GM19372 (cell line): ENCODE data around the gene TEX51.

ENCODE experiments used
- ATAC-seq: cut with Tn5 transposase; IDR thresholded peaks from one replicate; pipeline ENCODE4 v1.9.1; 2021; ENCODE audit warnings: mild to moderate bottlenecking, low read depth, moderate library complexity; ENCODE audit not compliant: unreplicated experiment

Gene TEX51

DNA sequence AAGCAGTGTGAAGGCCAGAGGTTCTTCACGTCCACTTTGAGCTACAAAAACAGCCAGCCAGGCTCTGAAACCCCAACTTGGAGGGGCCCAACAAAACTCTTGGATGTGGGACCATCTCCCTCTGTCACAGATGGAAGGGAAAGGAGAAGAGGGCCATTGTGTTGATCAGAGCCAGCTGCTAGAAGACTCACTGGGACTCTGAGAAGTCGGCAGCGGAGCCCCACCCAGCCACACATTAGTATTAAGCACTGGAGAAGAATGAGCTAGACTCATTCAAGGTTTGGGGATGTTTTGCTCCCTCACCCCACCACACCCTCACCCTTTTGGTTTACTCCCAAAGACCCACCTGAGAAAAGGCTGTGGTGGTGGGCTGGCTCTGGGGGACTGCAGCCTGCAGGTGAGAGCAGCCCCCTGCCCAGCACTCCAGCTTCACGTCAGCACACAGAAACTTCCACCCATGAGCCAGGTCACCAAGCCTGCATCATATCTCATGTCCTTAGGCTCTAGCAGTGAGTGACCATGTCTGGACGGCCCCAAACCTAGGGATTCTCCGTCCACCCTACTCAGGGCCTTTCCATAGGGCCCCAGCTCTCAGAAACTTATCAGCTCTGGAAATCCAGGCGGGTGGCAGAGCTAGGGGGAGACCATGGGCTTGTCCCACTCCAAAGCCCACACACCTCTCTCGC is 12.6 kb downstream of the TEX51 start:
- ATAC-seq = no peak

- ATAC-seq = no peak
Observed at GRCh38 chr2:126912201-126912600, 13.5 kb downstream of the TEX51 start.

DNA sequence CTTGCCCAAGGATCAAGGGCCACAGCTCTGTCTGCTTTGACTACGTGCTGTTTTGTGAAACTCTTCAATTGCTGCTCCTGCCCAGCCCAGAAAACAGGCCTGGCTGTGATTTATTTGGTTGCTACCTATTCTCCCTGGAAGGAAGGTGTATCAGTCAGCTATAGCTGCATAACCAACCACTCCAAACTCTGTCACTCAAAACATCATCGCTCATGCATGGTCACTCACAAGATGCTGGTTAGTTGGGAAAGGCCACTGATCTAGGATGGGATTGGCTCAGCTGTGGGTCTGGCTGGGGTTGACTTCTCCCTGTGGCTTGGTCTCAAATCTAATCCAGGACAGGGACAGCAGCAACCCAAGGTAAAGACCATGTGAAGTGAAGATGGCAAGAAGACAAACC is 14.6 kb downstream of the TEX51 start:
- ATAC-seq = no peak

- no peak for ATAC-seq
Observed at GRCh38 chr2:126913881-126914615, 15.4 kb downstream of the TEX51 start.

DNA sequence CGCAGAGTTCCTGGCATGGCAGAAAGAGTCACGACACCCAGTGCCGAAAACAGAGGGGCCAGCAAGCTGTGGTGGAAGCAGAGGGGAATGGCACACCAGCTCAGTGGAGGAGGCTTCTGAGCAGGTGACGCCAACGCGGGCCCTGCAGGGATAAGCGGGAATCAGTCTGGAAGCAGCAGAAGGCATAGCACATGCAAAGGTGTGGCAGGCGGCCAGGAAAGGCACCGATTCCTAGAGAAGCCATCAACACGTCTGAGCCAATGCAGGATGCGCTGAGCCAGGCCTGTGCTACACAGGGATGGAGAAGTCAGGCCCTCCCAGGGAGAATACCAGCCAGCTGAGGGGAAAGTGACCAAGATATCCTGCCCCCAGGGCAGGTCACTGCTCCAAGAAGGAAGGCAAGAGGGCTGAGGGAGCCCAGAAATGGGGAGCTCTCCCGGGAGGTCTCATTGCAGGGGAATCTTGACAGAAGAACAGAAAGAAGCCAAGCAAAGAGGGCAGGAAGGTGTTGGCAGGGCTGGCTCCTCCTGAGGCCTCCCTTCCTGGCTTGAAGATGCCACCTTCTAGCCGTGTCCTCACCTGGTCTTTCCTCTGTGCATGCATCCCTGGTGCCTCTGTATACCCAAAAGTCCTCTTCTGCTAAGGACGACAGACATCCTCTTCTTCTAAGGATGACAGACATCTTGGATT is 16.3 kb downstream of the TEX51 start:
- ATAC-seq = no peak

- no peak for ATAC-seq
Observed at GRCh38 chr2:126915903-126916302, 17.2 kb downstream of the TEX51 start.

- ATAC-seq = no peak
Observed at GRCh38 chr2:126916744-126917143, 18.1 kb downstream of the TEX51 start.

GRCh38 chr2:126921066-126921465 is 22.4 kb downstream of the TEX51 start:
- no peak for ATAC-seq

- no peak for ATAC-seq
Observed at GRCh38 chr2:126930970-126931590, 32.4 kb downstream of the TEX51 start.

DNA sequence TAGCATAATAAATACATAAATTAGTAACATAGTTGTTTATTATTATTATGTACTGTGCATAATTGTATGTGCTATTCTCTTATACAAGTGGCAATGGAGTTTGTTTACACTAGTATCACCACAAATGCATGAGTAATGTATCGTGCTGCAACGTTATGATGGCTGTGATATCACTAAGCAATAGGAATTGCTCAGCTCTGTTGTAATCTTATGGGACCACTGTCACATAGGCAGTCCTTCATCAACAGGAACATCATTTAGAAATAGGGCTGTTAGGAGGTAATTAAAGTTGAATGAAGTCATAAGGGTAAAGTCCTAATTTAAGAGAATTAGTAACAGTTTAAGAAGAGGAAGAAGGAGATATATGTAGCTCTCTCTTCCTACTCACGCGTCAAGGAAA is 33.8 kb downstream of the TEX51 start:
- no peak for ATAC-seq

DNA sequence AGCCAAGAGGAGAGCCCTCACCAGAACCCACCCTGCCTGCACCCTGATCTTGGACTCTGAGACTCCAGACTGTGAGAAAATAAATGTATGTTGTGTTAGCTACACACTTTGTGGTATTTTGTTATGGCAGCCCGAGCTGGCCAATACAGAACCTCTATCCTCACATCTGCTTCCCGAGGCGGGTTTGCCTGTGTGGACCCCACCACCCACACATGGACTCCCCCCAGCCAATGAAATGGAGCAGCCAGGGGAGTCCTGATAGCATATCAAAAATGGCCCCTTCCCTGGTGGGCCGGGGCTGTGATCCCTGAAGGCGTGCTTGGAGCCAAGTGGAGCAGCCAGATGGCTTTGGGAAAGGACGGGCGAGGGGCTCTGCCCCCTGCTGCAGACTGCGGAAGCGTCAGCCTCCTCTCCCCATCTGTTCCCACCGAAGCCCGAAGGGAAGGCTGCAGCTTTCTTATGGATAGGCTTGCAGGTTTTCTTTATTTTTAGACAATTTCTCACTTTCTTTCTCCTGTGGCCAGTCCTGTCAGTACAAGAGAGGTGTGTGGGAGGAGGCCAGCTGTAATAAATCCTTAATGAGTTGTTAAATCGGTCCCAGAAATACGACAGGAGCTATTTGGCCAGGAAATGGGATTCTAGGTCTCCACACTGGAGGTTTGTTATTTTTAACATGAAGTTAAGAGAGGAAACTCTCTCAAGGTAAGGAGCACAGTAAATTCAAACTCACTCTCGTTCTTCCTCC is 34.4 kb downstream of the TEX51 start:
- ATAC-seq = no peak

DNA sequence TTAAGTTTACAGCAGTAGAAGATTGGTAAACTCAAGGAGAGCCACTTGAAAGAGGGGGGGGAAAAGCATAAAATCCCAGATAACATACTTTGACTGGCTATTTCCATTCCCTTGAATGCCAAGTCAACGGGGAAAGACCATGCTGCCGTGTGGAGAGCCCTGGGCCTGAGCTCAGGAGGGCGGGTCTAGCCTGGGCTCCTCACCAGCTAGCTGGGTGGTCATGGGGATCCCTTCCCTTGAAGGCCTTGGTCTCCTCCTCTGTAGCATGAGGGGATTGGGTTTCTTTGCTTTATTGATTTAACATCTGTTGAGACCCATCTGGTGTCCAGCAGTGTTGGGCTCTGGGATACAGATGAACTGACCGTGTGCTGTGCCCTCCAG is 35.0 kb downstream of the TEX51 start:
- ATAC-seq = no peak

DNA sequence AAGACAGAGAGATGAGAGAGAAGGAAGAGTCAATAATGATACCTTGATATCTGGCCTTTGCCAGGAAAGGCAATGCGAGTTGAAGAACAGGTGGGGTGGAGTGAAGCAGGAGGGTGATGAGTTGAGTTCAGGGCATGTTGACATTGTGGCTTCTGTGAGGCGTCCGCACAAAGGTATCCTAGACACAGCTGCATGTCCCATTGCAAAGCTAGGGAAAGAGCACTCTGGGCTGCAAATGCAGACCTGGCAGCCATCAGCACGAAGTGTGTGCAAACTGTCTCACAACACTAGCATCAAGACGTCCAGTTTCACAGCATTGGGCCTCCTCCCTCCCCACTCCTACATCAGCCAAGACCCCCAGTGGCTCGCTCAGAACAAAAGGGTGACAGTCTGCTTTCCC is 36.1 kb downstream of the TEX51 start:
- ATAC-seq = no peak

DNA sequence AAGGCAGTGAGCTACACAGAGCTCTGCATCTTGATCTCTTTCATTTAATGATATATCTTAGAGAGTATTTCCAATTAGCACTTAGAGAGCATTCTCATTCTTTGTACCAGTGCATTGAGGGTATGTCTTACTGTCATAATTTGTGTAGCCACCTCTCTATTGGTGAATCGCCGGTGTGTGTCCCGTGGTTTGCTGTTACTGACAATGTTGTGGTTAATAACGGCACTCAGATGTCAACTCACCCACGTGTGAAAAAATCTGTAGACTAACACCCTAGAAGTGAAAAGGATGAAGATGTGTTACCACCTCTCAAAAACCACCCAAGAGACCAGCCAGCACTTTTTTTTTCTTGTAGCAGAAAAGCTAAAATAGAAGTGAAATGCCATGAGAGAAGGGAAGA is 37.1 kb downstream of the TEX51 start:
- ATAC-seq = no peak

GRCh38 chr2:126936219-126936723 is 37.6 kb downstream of the TEX51 start:
- no peak for ATAC-seq

GRCh38 chr2:126940331-126940730 is 41.6 kb downstream of the TEX51 start:
- no peak for ATAC-seq

GRCh38 chr2:126942427-126943203 is 43.9 kb downstream of the TEX51 start:
- no peak for ATAC-seq

DNA sequence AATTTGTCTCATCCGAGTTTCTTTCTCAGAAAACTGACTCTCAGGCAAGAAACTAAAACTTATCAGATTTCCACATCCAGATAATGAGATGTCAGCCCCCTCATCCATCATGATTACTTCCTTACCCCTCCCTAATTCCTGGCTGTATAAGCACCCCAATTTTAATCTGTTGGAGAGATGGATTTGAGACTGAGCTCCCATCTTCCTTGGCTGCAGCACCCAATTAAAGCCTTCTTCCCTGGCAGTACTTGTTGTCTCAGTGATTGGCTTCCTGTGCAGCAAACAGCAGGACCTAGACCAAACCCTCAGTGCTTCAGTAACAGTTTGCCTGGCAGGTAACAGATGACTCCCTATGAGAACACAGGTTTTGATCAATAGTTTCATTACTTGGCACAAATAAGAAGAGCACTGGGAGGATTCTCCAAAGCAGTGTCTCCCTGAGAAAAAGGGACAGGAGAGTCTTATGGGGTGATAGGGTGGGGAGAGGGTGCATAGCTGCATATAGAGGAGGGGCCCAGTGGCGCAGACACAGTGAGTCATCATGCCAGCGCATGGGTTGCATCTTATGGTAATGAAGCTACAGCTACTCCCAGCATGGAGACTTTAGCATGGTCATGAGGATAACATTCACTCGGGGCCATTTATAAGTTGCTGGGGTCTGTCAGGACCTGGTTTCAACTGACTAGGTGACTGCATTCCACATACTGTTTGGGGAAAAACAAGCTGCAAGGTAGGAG is 45.1 kb downstream of the TEX51 start:
- ATAC-seq = no peak

- no peak for ATAC-seq
Observed at GRCh38 chr2:126945118-126945517, 46.4 kb downstream of the TEX51 start.
